Uterus (tissue), 4 donors: ENCODE results near the gene KHSRP. TPM values are rescaled to one million over a fixed set of nuclear protein-coding genes. Genes with fewer than 3 reads are reported as not detected.

Experiments
- DNase-seq, 2 donors: peaks; one replicate each; pipeline ENCODE4 v3.0.0-alpha.2; 2019 to 2020
- H3K27ac ChIP-seq, 2 donors: fragments of 200-600 bp; sonication (generic); 1 replicate in 1 of 2; 2 replicates in 1 of 2; pipeline ENCODE4 v1.5.1; 2016 to 2018
- H3K27me3 ChIP-seq, 2 donors: fragments of 200-600 bp; sonication (generic); one replicate each; pipeline ENCODE4 v1.5.1; 2018 to 2019; ENCODE audit warnings: control low read depth in 1 of 2
- H3K36me3 ChIP-seq, 2 donors: fragments of 200-600 bp; sonication (generic); one replicate each; pipeline ENCODE4 v1.5.1; 2019; ENCODE audit warnings: control low read depth in 1 of 2
- H3K4me1 ChIP-seq, 2 donors: fragments of 200-600 bp; sonication (generic); one replicate each; pipeline ENCODE4 v1.5.1; 2018 to 2019; ENCODE audit warnings: control low read depth in 1 of 2
- H3K4me3 ChIP-seq, 2 donors: fragments of 200-600 bp; sonication (generic); 1 replicate in 1 of 2; 2 replicates in 1 of 2; pipeline ENCODE4 v1.5.1; 2018 to 2019; ENCODE audit warnings: mild to moderate bottlenecking in 1 of 2
- H3K9me3 ChIP-seq, 2 donors: fragments of 200-600 bp; sonication (generic); one replicate each; pipeline ENCODE4 v1.5.1; 2019; ENCODE audit warnings: control low read depth in 1 of 2
- POLR2A ChIP-seq, 2 donors: fragments of 450-650 bp; IDR thresholded peaks; one replicate each; pipeline ENCODE4 v1.6.1; 2016; ENCODE audit warnings: antibody characterized with exemption in 2 of 2, mild to moderate bottlenecking in 1 of 2, moderate library complexity in 1 of 2
- intact Hi-C: fragments of 100-400 bp; cut with DNase I; formaldehyde crosslinking; loops from one replicate; pipeline ENCODE4 v1.15.1; 2023; ENCODE audit warnings: low total_unique reads
- total RNA-seq, 4 donors: library from RNA; depleted of rRNA in 3 of 4; stranded (reverse); fragments of >200 nt in 3 of 4; gene quantifications; one replicate each; pipeline versions ENCODE4 v1.1.0 to v1.2.4, GENCODE V29; 2014 to 2023
- TF ChIP-seq, protein P1 (sequence below), 4 experiments: fragments of 200-600 bp in 2 of 4; fragments of 450-650 bp in 2 of 4; sonication (generic) in 2 of 4; IDR thresholded peaks; one replicate each; pipeline ENCODE4 v1.5.1; 2016 to 2019; ENCODE audit warnings: antibody characterized with exemption in 4 of 4, mild to moderate bottlenecking in 2 of 4, moderate library complexity in 1 of 4
- donor health status: DM: yes; HTN: yes; CAD: no.

KHSRP gene
- total RNA-seq, 4 donors from 2014 or later = 23.5 to 259 (median 66.5) TPM

GRCh38 chr19:6455924-6456323 is 31.3 kb upstream of the KHSRP start:
- H3K4me1 ChIP-seq = no peaks in the 10 kb centered on the region
- H3K4me3 ChIP-seq = no peak overlapping the region
- no peak for TF ChIP-seq POLR2A (IDR thresholded peaks at IDR 0.05)
- H3K27ac ChIP-seq = no peak overlapping the region
- intact Hi-C loops = no loop called here
- peaks cover 0 to 7% of the 10 kb centered on the region in 2 donors for H3K9me3 ChIP-seq
- H3K27me3 ChIP-seq = no peaks in the 10 kb centered on the region
- DNase-seq = no peak
- H3K36me3 ChIP-seq = no peaks in the 10 kb centered on the region

DNA sequence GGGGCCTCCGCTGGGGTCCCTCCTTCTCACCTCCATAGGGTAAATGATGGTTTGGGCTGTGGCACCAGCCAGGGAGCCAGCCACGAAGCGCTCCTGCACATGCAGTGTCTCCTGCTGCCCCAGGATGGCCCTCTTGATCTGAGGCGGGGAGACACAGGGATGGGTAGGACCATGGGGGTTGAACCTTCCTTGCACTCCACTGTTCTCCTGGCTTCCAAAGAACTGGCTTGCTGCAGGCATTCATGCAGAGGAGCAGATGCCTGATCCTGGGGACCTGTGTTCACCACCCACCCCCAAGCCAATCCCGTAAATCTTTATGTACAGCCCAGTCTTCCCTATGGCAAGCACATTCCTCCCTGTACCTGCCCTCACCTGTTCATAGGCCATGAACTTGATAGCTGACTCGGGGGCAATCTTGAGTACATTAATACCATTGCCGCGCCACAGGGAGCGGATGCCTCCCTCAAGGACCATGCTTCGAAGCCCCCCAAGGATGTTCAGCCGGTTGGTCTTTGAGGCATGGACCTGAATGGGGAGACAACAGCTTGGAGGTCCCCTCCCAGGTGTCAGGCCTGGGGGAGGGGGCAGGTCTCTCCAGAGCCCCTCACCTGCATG is 29.4 kb upstream of the KHSRP start:
- Histone ChIP-seq H3K9me3 (peaks cover 0 to 7% of the 10 kb centered on the region in 2 donors), H3K27ac (no peak overlapping the region), H3K36me3 (no peaks in the 10 kb centered on the region), H3K4me3 (no peak overlapping the region), H3K4me1 (no peaks in the 10 kb centered on the region), H3K27me3 (no peaks in the 10 kb centered on the region)
- TF ChIP-seq, protein P1, sequence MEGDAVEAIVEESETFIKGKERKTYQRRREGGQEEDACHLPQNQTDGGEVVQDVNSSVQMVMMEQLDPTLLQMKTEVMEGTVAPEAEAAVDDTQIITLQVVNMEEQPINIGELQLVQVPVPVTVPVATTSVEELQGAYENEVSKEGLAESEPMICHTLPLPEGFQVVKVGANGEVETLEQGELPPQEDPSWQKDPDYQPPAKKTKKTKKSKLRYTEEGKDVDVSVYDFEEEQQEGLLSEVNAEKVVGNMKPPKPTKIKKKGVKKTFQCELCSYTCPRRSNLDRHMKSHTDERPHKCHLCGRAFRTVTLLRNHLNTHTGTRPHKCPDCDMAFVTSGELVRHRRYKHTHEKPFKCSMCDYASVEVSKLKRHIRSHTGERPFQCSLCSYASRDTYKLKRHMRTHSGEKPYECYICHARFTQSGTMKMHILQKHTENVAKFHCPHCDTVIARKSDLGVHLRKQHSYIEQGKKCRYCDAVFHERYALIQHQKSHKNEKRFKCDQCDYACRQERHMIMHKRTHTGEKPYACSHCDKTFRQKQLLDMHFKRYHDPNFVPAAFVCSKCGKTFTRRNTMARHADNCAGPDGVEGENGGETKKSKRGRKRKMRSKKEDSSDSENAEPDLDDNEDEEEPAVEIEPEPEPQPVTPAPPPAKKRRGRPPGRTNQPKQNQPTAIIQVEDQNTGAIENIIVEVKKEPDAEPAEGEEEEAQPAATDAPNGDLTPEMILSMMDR (IDR thresholded peaks at IDR 0.05) = no peak
- TF ChIP-seq POLR2A (IDR thresholded peaks at IDR 0.05) = no peak
- no peak for DNase-seq
- intact Hi-C loops = no loop called here

DNA sequence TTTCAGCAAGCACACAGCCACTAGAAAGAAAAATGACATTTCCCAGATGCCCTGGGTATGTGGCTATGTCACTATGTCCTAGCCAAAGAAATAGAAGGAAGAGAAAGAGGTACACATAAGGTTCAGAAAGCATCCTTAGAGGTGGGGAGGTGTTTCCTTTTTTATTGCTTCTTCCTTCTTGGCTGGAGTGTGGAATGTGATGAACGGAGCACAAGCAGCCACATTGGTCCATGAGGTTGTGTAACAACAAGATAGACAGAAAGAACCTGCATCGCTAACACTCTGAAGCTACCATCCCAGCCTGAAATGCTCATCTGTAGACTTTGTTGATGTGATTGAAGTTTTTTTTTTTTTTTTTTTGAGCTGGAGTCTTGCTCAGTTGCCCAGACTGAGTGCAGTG is 28.3 kb upstream of the KHSRP start:
- DNase-seq = no peak
- Histone ChIP-seq H3K27ac (no peak overlapping the region), H3K27me3 (no peaks in the 10 kb centered on the region), H3K4me1 (no peaks in the 10 kb centered on the region), H3K36me3 (no peaks in the 10 kb centered on the region), H3K4me3 (no peak overlapping the region), H3K9me3 (peaks cover 0 to 7% of the 10 kb centered on the region in 2 donors)
- no peak for TF ChIP-seq POLR2A (IDR thresholded peaks at IDR 0.05)
- TF ChIP-seq, protein P1 (IDR thresholded peaks at IDR 0.05) = no peak
- intact Hi-C loops = no loop called here

DNA sequence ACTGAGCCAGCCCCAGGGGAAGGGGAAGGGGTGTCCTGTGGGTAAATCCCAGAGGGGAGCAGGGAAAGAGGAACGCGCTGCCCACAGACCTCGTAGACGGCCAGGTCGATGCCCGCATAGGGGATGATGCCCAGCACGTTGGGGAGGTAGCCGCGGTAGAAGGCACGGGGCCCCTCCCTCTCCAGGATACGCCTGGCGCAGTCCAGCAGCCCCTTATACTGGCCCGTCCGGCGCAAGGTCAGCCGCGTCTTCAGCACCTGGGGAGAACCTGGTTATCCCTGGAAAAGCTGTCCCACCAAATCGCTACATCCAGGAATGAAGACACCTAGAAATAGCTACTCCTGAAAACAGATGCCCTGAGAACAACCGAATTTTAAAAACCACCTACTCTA is 27.6 kb upstream of the KHSRP start:
- no peak for DNase-seq
- no peaks in the 10 kb centered on the region for H3K36me3 ChIP-seq
- H3K4me3 ChIP-seq = no peak overlapping the region
- TF ChIP-seq, protein P1 (IDR thresholded peaks at IDR 0.05) = no peak
- TF ChIP-seq POLR2A (IDR thresholded peaks at IDR 0.05) = no peak
- H3K9me3 ChIP-seq = peaks cover 0 to 7% of the 10 kb centered on the region in 2 donors
- H3K27ac ChIP-seq = no peak overlapping the region
- intact Hi-C loops = no loop called here
- H3K27me3 ChIP-seq = no peaks in the 10 kb centered on the region
- H3K4me1 ChIP-seq = no peaks in the 10 kb centered on the region

DNA sequence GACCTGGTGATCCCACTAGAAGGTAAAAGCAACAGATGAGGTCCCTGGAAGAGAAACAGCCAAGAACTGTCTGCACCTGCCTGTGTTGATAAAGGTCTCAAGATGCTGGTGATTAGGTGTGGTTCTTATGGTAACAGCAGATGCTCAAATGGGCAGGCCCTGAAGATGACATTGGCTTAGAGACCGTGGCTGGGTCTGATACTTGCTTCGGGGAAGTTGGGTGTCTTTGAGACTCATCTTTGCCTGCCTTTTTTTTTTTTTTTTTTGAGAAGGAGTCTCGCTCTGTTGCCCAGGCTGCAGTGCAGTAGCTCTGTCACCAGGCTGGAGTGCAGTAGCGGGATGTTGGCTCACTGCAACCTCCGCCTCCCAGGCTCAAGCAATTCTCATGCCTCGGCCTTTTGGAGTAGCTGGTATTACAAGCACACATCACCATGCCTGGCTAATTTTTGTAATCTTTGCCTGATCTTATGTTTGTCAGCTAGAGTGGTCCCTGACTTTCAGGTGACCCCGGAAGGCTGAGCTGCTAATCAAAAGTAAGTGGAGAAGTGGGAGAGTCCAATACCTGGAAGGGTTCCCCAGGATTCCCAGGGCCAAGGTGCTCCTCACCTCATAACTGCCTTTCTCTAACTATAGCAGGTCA is 27.1 kb upstream of the KHSRP start:
- no peaks in the 10 kb centered on the region for H3K27me3 ChIP-seq
- H3K9me3 ChIP-seq = peaks cover 0 to 7% of the 10 kb centered on the region in 2 donors
- no peak for DNase-seq
- H3K4me1 ChIP-seq = no peaks in the 10 kb centered on the region
- no peak overlapping the region for H3K4me3 ChIP-seq
- no peak overlapping the region for H3K27ac ChIP-seq
- H3K36me3 ChIP-seq = no peaks in the 10 kb centered on the region
- TF ChIP-seq, protein P1 (IDR thresholded peaks at IDR 0.05) = no peak
- TF ChIP-seq POLR2A (IDR thresholded peaks at IDR 0.05) = no peak
- intact Hi-C loops = no loop called here
